OCI-LY7 (cell line): ENCODE measurements around the gene COA3.

Source experiments
- CTCF ChIP-seq: fragments of 200-600 bp; sonication (generic); conservative IDR thresholded peaks from 2 replicates; pipeline ENCODE4 v1.5.1; 2014; ENCODE audit warnings: mild to moderate bottlenecking, antibody characterized with exemption, low read length, moderate library complexity, mixed read lengths
- EZH2phosphoT487 ChIP-seq: fragments of 200-600 bp; sonication (generic); IDR thresholded peaks from 2 replicates; pipeline ENCODE4 v1.6.1; 2018; ENCODE audit warnings: low read depth, borderline replicate concordance, mild to moderate bottlenecking, mixed run types, antibody characterized with exemption, low read length, moderate library complexity, mixed read lengths

- no peak for TF ChIP-seq CTCF
- TF ChIP-seq EZH2phosphoT487: no peak
Measured at GRCh38 chr17:42817866-42818265, 19.4 kb upstream of the COA3 start.
